AG04449 (cell line): ENCODE data around the gene CCDC85C.

ENCODE experiments used
- CTCF ChIA-PET: fragments of 350-600 bp; formaldehyde crosslinking; extraction: SDS; loops from one replicate; lab custom pipeline; 2021; ENCODE audit warnings: antibody characterized with exemption; lab: Yijun Ruan, JAX
- POLR2A ChIA-PET: fragments of 400-600, 350-600 bp; formaldehyde crosslinking; extraction: SDS; loops from one replicate; lab custom pipeline; 2020; ENCODE audit warnings: antibody characterized with exemption, inconsistent platforms; lab: Yijun Ruan, JAX
- DNase-seq: peaks from one replicate; pipeline ENCODE4 v3.0.0-alpha.2; 2010; ENCODE audit warnings: low read depth, low spot score
- H3K4me3 ChIP-seq: 2 replicates; pipeline ENCODE4 v1.5.1; 2011; ENCODE audit warnings: low read depth, mild to moderate bottlenecking, control low read depth, low read length
- TF ChIP-seq, protein P1 (sequence below): IDR thresholded peaks from one replicate; pipeline ENCODE4 v1.5.1; 2011; ENCODE audit warnings: mild to moderate bottlenecking, moderate library complexity, low read length, control low read depth, inconsistent platforms; ENCODE audit not compliant: insufficient read depth; ENCODE audit errors: missing control alignments

CCDC85C gene

DNA sequence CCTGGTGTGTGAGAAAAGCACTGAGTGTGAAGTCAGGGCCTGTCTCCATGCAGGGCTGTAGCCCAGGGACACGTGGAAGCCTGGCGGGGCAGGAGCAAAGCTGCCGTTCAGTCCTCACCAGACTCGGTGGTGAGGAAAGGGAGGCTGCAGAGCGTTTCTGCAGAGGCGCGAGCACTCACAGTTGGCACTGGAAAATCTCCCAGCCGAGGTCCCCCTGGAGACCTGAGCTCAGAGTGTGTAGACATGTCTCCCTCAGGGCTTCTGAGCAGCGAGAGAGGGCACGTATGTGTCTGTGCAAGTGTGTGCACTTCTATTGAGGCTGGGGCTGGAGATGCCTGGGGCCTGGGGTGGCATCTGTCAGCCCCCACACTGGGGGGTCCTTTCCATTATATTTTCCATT, 29.9 kb upstream of the CCDC85C start:
- TF ChIP-seq, protein P1, sequence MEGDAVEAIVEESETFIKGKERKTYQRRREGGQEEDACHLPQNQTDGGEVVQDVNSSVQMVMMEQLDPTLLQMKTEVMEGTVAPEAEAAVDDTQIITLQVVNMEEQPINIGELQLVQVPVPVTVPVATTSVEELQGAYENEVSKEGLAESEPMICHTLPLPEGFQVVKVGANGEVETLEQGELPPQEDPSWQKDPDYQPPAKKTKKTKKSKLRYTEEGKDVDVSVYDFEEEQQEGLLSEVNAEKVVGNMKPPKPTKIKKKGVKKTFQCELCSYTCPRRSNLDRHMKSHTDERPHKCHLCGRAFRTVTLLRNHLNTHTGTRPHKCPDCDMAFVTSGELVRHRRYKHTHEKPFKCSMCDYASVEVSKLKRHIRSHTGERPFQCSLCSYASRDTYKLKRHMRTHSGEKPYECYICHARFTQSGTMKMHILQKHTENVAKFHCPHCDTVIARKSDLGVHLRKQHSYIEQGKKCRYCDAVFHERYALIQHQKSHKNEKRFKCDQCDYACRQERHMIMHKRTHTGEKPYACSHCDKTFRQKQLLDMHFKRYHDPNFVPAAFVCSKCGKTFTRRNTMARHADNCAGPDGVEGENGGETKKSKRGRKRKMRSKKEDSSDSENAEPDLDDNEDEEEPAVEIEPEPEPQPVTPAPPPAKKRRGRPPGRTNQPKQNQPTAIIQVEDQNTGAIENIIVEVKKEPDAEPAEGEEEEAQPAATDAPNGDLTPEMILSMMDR: no peak
- CTCF ChIA-PET: interaction anchor here (1.1 to 1.5 kb wide), 4 partner anchors 10 to 116 kb away, joined by 3 to 8 read pairs (median 4); no protein-coding TSS in a partner anchor
- H3K4me3 ChIP-seq: no peak overlapping the region
- POLR2A ChIA-PET: no interaction called here
- no peak for DNase-seq

- no peak overlapping the region for H3K4me3 ChIP-seq
- POLR2A ChIA-PET: no interaction called here
- TF ChIP-seq, protein P1: no peak
- DNase-seq: no peak
- CTCF ChIA-PET: interaction anchor here (1.1 to 1.4 kb wide), 3 partner anchors 108 to 116 kb away, joined by 4 to 8 read pairs (median 4); no protein-coding TSS in a partner anchor
Observed at GRCh38 chr14:99633141-99633540, 29.1 kb upstream of the CCDC85C start.

GRCh38 chr14:99632410-99633035, 28.5 kb upstream of the CCDC85C start:
- DNase-seq: no peak
- POLR2A ChIA-PET: no interaction called here
- TF ChIP-seq, protein P1: no peak
- CTCF ChIA-PET: interaction anchor here (1.1 to 1.4 kb wide), 2 partner anchors 108 to 111 kb away, joined by 3 to 4 read pairs; no protein-coding TSS in a partner anchor
- no peak overlapping the region for H3K4me3 ChIP-seq

GRCh38 chr14:99630202-99630601, 26.2 kb upstream of the CCDC85C start:
- CTCF ChIA-PET: interaction anchor here (0.7 to 9.1 kb wide), 7 partner anchors 8 to 119 kb away, joined by 3 to 174 read pairs (median 6); no protein-coding TSS in a partner anchor
- TF ChIP-seq, protein P1: no peak
- no peak for DNase-seq
- POLR2A ChIA-PET: no interaction called here
- H3K4me3 ChIP-seq: no peak overlapping the region

DNA sequence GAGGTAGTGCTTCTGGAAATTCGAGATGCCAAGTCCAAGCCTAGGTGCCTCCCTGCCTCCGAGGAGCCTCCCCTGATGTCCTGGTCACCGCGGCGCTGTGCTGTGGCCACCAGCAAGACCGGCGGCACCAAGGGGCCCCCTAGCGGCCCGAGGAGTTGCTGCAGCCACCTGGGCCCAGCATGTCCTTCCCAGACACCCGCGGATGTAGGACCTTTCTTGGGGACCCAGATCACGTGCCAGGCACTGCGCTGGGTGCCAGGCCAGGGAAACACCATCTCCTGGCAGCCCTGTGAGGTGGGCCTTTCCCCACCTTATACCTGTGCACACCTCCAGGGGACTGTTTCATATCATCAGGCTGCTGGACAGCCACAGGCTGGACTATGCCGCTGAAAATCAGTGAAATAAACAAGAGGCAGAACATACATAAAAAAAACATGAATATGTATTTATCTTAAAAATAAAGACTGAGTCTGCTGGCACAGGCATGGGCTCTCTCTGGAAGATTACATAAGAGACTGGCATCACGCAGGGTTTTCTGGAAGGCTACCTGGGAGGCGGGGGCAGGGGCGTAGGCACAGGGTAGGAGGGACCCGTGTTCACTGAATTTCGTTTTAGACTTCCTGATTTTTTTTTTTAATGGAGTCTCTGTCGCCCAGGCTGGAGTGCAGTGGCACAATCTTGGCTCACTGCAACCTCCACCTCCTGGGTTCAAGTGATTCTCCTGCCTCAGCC, 25.0 kb upstream of the CCDC85C start:
- TF ChIP-seq, protein P1: peak; percentile 99
- CTCF ChIA-PET: interaction anchor here (0.7 to 9.1 kb wide), 22 partner anchors 9 to 292 kb away, joined by 3 to 174 read pairs (median 4); no protein-coding TSS in a partner anchor
- 0 out of 2 replicates have a peak overlapping the region, but pooled peaks have one; percentile 15 for H3K4me3 ChIP-seq
- POLR2A ChIA-PET: no interaction called here
- no peak for DNase-seq
